Ectodermal cell (in vitro differentiated cells): Measurements from ENCODE around the gene PHTF2.

Source experiments
- H3K27ac ChIP-seq: 2 replicates; pipeline ENCODE4 v1.7.0; 2013; ENCODE audit warnings: mild to moderate bottlenecking, low read depth, low read length; ENCODE audit not compliant: insufficient read depth, poor library complexity, severe bottlenecking
- H3K27me3 ChIP-seq: 2 replicates; pipeline ENCODE4 v1.7.0; 2013; ENCODE audit warnings: mild to moderate bottlenecking, low read length; ENCODE audit not compliant: insufficient read depth, control insufficient read depth, poor library complexity, severe bottlenecking
- H3K36me3 ChIP-seq: one replicate; pipeline ENCODE4 v1.7.0; 2013; ENCODE audit warnings: low read length; ENCODE audit not compliant: control insufficient read depth, insufficient read depth
- H3K4me1 ChIP-seq: one replicate; pipeline ENCODE4 v1.7.0; 2013; ENCODE audit warnings: low read length; ENCODE audit not compliant: control insufficient read depth, insufficient read depth
- H3K4me3 ChIP-seq: 2 replicates; pipeline ENCODE4 v1.7.0; 2013; ENCODE audit warnings: low read depth, low read length, control low read depth; ENCODE audit not compliant: insufficient read depth
- H3K9me3 ChIP-seq: 2 replicates; pipeline ENCODE4 v1.7.0; 2013; ENCODE audit warnings: mild to moderate bottlenecking, low read length, moderate library complexity; ENCODE audit not compliant: control insufficient read depth
- WGBS, 2 experiments: methylation state at CpG; one replicate each; pipeline ENCODE4 v1.1.7; 2013; ENCODE audit warnings: missing lambda C conversion rate in 2 of 2; 5-methylcytosine and 5-hydroxymethylcytosine counted together

Gene PHTF2

GRCh38 chr7:77791956-77792355 is 6.6 kb upstream of the PHTF2 start:
- H3K27ac ChIP-seq = no peak overlapping the region
- 80 to 100% methylated on average over 1 of the region's 2 CpGs for WGBS, 2 experiments

GRCh38 chr7:77794000-77794399 is 4.6 kb upstream of the PHTF2 start:
- Histone ChIP-seq H3K4me1 (no peaks in the 10 kb centered on the region), H3K27me3 (no peaks in the 10 kb centered on the region), H3K9me3 (no peaks in the 10 kb centered on the region), H3K27ac (no peak overlapping the region), H3K4me3 (no peak overlapping the region), H3K36me3 (no peaks in the 10 kb centered on the region)
- 97 to 99% methylated on average over 4 of the region's 4 CpGs for WGBS, 2 experiments

More at GRCh38 chr7:77791956-77792355, 6.6 kb upstream of the PHTF2 start:
- no peaks in the 10 kb centered on the region for H3K36me3 ChIP-seq
- no peaks in the 10 kb centered on the region for H3K9me3 ChIP-seq
- H3K4me1 ChIP-seq = no peaks in the 10 kb centered on the region
- no peak overlapping the region for H3K4me3 ChIP-seq
- H3K27me3 ChIP-seq = no peaks in the 10 kb centered on the region

GRCh38 chr7:77796109-77796508 is 2.5 kb upstream of the PHTF2 start:
- Histone ChIP-seq H3K27ac (no peak overlapping the region), H3K27me3 (no peaks in the 10 kb centered on the region), H3K9me3 (no peaks in the 10 kb centered on the region), H3K4me3 (no peak overlapping the region), H3K36me3 (no peaks in the 10 kb centered on the region), H3K4me1 (peaks cover 8% of the 10 kb centered on the region)
- WGBS, 2 experiments = 88 to 92% methylated on average over 3 of the region's 3 CpGs

GRCh38 chr7:77796960-77797359 is 1.6 kb upstream of the PHTF2 start:
- Histone ChIP-seq H3K27me3 (no peaks in the 10 kb centered on the region), H3K27ac (no peak overlapping the region), H3K4me1 (peaks cover 8% of the 10 kb centered on the region), H3K9me3 (no peaks in the 10 kb centered on the region), H3K4me3 (peak overlapping the region; percentile 94), H3K36me3 (no peaks in the 10 kb centered on the region)
- WGBS, 2 experiments = 83 to 90% methylated on average over 5 of the region's 5 CpGs

- Histone ChIP-seq H3K9me3 (no peaks in the 10 kb centered on the region), H3K4me1 (peaks cover 8% of the 10 kb centered on the region), H3K27ac (peak overlapping the region; percentile 38), H3K27me3 (no peaks in the 10 kb centered on the region), H3K4me3 (peak overlapping the region; percentile 94), H3K36me3 (no peaks in the 10 kb centered on the region)
- 0 to 1% methylated on average over 35 of the region's 35 CpGs for WGBS, 2 experiments
Observed at GRCh38 chr7:77797734-77798393, 709 bp upstream of the PHTF2 start.

- no peaks in the 10 kb centered on the region for H3K36me3 ChIP-seq
- peak overlapping the region; percentile 82 for H3K27ac ChIP-seq
- H3K4me1 ChIP-seq = peaks cover 8% of the 10 kb centered on the region
- WGBS, 2 experiments = 3% methylated on average over 55 of the region's 55 CpGs
- H3K4me3 ChIP-seq = peak overlapping the region; percentile 94
- no peaks in the 10 kb centered on the region for H3K27me3 ChIP-seq
- no peaks in the 10 kb centered on the region for H3K9me3 ChIP-seq
Observed at GRCh38 chr7:77799078-77799964, 748 bp downstream of the PHTF2 start.

- WGBS, 2 experiments = 77 to 84% methylated on average over 4 of the region's 4 CpGs
Observed at GRCh38 chr7:77800158-77800557, 1.6 kb downstream of the PHTF2 start.

GRCh38 chr7:77800730-77801129 is 2.2 kb downstream of the PHTF2 start:
- Histone ChIP-seq H3K9me3 (no peaks in the 10 kb centered on the region), H3K27ac (no peak overlapping the region), H3K27me3 (no peaks in the 10 kb centered on the region), H3K4me3 (no peak overlapping the region), H3K36me3 (no peaks in the 10 kb centered on the region), H3K4me1 (peaks cover 8% of the 10 kb centered on the region)
- WGBS, 2 experiments = 93 to 100% methylated on average over 2 of the region's 2 CpGs

More at GRCh38 chr7:77800158-77800557, 1.6 kb downstream of the PHTF2 start:
- H3K4me3 ChIP-seq = peak overlapping the region; percentile 94
- H3K36me3 ChIP-seq = no peaks in the 10 kb centered on the region
- H3K27me3 ChIP-seq = no peaks in the 10 kb centered on the region
- no peak overlapping the region for H3K27ac ChIP-seq
- H3K4me1 ChIP-seq = peaks cover 8% of the 10 kb centered on the region
- no peaks in the 10 kb centered on the region for H3K9me3 ChIP-seq

GRCh38 chr7:77802557-77803405 is 4.2 kb downstream of the PHTF2 start:
- Histone ChIP-seq H3K9me3 (no peaks in the 10 kb centered on the region), H3K36me3 (no peaks in the 10 kb centered on the region), H3K4me1 (peaks cover 8% of the 10 kb centered on the region), H3K4me3 (no peak overlapping the region), H3K27ac (no peak overlapping the region), H3K27me3 (no peaks in the 10 kb centered on the region)
- WGBS, 2 experiments = 100% methylated on average over 1 to 2 of the region's 2 CpGs

- H3K27me3 ChIP-seq = no peaks in the 10 kb centered on the region
- WGBS, 2 experiments = no CpG with 5 or more reads among the region's 2 CpGs
- no peaks in the 10 kb centered on the region for H3K4me1 ChIP-seq
- no peaks in the 10 kb centered on the region for H3K36me3 ChIP-seq
- H3K4me3 ChIP-seq = no peak overlapping the region
- H3K9me3 ChIP-seq = no peaks in the 10 kb centered on the region
- H3K27ac ChIP-seq = no peak overlapping the region
Observed at GRCh38 chr7:77806425-77806824, 7.9 kb downstream of the PHTF2 start.
